HG03135 (cell line): ENCODE data around the gene PRKCA.
"Not testable (repeated sequence)": the region's sequence is repeated elsewhere in the genome, so short reads cannot be mapped to it uniquely, and the experiment has no call there.

Experiments
- ATAC-seq: cut with Tn5 transposase; IDR thresholded peaks from one replicate; pipeline ENCODE4 v1.9.1; 2021; ENCODE audit warnings: mild to moderate bottlenecking, moderate library complexity; ENCODE audit not compliant: unreplicated experiment

The PRKCA gene

GRCh38 chr17:66379544-66379943, 77.1 kb downstream of the PRKCA start:
- ATAC-seq: no peak

GRCh38 chr17:66379996-66380395, 77.6 kb downstream of the PRKCA start:
- ATAC-seq: no peak

GRCh38 chr17:66381701-66382362, 79.4 kb downstream of the PRKCA start:
- ATAC-seq: no peak

- ATAC-seq: no peak
Observed at GRCh38 chr17:66383333-66383732, 80.9 kb downstream of the PRKCA start.

- ATAC-seq: no peak
Observed at GRCh38 chr17:66386498-66387351, 84.3 kb downstream of the PRKCA start.

GRCh38 chr17:66387392-66387981, 85.1 kb downstream of the PRKCA start:
- no peak for ATAC-seq

GRCh38 chr17:66392783-66393437, 90.5 kb downstream of the PRKCA start:
- ATAC-seq: no peak

GRCh38 chr17:66395961-66396360, 93.5 kb downstream of the PRKCA start:
- ATAC-seq: no peak

GRCh38 chr17:66397486-66397885, 95.1 kb downstream of the PRKCA start:
- ATAC-seq: no peak

GRCh38 chr17:66398059-66398458, 95.6 kb downstream of the PRKCA start:
- no peak for ATAC-seq

- no peak for ATAC-seq
Observed at GRCh38 chr17:66398617-66399016, 96.2 kb downstream of the PRKCA start.

- ATAC-seq: no peak
Observed at GRCh38 chr17:66399441-66399840, 97.0 kb downstream of the PRKCA start.

- not testable (repeated sequence) for ATAC-seq
Observed at GRCh38 chr17:66400041-66400688, 97.8 kb downstream of the PRKCA start.

- ATAC-seq: no peak
Observed at GRCh38 chr17:66400698-66401097, 98.3 kb downstream of the PRKCA start.

GRCh38 chr17:66401364-66401763, 99.0 kb downstream of the PRKCA start:
- no peak for ATAC-seq

GRCh38 chr17:66403846-66404556, 101.6 kb downstream of the PRKCA start:
- no peak for ATAC-seq

- no peak for ATAC-seq
Observed at GRCh38 chr17:66405836-66406677, 103.6 kb downstream of the PRKCA start.

- no peak for ATAC-seq
Observed at GRCh38 chr17:66406701-66407644, 104.6 kb downstream of the PRKCA start.
